ENCODE measurements around the gene THEM5.

DNA sequence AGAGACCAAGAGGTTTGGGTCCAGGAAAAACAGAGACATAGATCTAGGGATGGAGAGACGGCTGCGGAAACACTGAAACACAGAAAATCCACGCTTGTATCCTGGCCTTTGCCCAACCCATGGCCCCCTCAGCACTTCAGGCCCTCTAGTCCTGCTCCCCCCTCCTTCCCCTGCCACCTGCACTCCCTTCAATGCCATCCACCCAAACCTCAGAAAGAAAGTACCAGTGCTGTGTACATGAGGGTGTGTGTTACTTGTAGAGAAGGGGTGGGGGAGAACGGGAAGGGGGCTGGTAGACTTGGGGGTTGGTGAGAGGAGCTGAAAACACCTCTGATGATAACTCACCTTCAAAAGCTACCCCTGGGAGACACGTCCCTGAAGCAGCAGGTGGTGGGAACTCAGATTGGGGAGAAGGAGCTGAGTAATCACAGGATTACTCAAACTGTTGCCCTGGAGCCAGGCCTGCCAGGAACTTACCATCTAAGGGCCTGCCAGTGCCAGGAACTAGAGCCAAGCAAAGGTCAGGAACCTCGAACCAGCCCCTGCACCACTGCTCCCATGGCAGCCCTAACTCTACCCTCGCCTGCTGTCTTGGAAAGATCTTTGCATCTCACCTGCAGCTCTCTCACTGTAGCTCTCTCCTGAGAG is 33.4 kb downstream of the THEM5 start:
- TF ChIP-seq EZH2 (IDR thresholded peaks at IDR 0.05) (no peak), POLR2AphosphoS5 (IDR thresholded peaks at IDR 0.05; ENCODE audit: borderline replicate concordance, low read depth, low read length) (no peak)
